SK-N-MC (cell line): ENCODE results near the gene KIF16B.

ENCODE experiments used
- EZH2 ChIP-seq: fragments of 200-600 bp; sonication (generic); IDR thresholded peaks from one replicate; pipeline ENCODE4 v1.6.1; 2017; ENCODE audit warnings: antibody characterized with exemption
- POLR2AphosphoS5 ChIP-seq: IDR thresholded peaks from 2 replicates; pipeline ENCODE4 v1.6.1; 2012; ENCODE audit warnings: mild to moderate bottlenecking, low read depth, low read length, borderline replicate concordance

- TF ChIP-seq POLR2AphosphoS5 (no peak), EZH2 (no peak)
Measured at GRCh38 chr20:16388731-16389130, 184.5 kb downstream of the KIF16B start.
